Posterior cingulate gyrus (tissue), 11 donors: Measurements from ENCODE around the gene BCLAF1.
"Not testable (repeated sequence)": the region's sequence is repeated elsewhere in the genome, so short reads cannot be mapped to it uniquely, and the experiment has no call there.

Experiments
- DNase-seq, 10 donors: peaks; one replicate each; pipeline versions ENCODE4 v3.0.0 to v3.0.0-alpha.2; 2020 to 2021; ENCODE audit warnings: mixed read lengths in 3 of 10
- intact Hi-C: fragments of 100-400 bp; cut with DNase I; formaldehyde crosslinking; loops from one replicate; pipeline ENCODE4 v1.15.1; 2023

The BCLAF1 gene

DNA sequence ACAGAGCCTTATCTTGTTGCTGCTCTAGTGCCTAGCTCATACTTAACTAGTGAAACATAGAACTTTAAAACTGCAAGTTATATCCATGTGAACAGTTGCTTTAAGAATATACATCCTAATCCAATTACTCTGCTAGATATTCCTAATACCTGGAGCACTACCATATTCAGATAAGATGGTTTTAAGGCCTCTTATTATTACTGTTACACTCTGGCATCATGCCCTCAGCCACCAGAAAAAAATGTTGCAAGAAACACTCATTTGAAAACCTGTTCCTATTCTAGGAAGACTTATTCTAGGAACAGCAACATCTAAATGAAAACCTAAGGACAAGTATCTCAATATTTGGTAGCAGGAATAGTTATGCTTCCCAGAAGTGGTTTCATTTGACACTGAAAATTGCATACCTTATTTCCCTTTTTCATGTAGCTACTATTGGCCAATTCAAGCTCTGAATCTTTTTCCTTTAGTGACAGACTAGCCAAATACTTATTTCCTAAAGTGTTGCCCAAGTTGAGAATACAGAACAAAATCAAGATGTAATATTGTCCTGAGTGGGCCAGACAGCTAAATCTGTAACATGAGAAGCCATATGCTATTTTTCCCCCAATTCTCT is 34.7 kb downstream of the BCLAF1 start:
- intact Hi-C loops, result loop anchor here (10.0 kb wide), 1 partner anchor 60 kb away; no protein-coding TSS in a partner anchor
- no peak for DNase-seq

DNA sequence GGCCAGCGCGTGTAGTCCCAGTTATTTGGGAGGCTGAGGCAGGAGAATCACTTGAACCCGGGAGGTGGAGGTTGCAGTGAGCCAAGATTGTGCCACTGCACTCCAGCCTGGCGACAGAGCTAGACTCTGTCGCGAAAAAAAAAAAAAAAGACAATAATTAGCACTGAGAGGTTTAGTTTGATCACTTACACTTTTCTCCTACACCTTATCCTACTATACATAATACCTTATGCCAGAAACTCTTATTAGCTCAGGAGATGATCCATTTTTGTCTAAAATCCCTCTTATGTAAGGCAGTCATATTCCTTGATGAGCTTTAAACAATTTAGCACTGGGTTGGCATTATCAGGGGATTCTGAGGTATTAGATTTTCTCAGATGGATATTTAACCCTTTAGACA is 35.9 kb downstream of the BCLAF1 start:
- intact Hi-C loops, result loop anchor here (10.0 kb wide), 1 partner anchor 61 kb away; no protein-coding TSS in a partner anchor
- no peak for DNase-seq

DNA sequence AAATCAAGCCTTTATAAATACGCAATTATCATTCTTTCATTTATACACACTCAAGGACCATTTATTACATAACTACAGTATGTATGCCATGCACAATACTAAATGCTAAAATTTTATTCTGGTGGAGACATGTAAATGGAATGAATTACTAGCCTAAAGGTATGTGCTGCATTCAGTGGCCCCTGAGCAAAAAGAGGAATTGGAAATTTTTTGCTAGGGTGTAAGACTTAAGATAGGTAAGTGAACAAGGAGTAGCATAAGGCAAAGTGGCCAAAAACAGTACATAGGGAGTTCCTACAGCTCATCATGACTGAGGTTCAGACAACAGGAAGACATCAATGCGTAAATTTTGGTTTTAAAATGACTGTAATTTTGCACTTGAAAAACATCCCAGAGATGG is 37.2 kb downstream of the BCLAF1 start:
- DNase-seq, result no peak
- intact Hi-C loops, result loop anchor here (10.0 kb wide), 1 partner anchor 62 kb away; no protein-coding TSS in a partner anchor

DNA sequence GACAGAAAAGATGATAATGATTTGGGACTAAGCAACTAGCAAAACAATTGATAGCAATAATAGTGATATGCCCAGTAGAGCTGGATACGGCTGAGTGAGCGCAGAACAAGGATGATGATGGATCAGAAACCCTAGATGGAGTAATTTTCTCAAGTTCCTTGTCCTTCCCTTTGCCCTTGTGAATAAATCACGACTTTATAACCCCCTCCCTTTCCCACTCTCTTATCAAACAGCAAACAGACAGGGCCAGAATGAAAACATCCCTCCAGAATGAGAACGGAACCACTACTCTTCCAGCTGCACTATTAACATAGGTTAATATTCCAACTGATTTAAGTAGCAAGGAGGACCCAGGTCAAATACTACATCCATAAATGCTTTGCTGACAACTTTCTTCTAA is 38.3 kb downstream of the BCLAF1 start:
- DNase-seq, result no peak
- intact Hi-C loops, result loop anchor here (10.0 kb wide), 1 partner anchor 63 kb away; no protein-coding TSS in a partner anchor

DNA sequence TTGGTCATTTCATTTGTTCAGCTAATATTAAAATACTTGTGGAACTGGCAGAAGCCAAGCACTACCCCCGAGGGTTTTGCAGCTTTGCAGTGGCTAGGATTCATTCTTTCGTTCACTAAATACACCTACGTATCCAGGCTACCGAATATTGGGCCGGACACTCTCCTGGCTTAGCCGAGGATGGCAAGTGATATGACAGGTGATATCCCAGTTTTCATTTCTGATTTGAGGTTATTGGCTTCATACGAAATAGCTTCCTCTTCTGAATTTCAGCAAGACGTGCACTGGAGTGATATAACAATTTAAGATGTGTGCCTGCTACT is 39.0 kb downstream of the BCLAF1 start:
- intact Hi-C loops, result loop anchor here (10.0 kb wide), 1 partner anchor 64 kb away; no protein-coding TSS in a partner anchor
- DNase-seq, result no peak

DNA sequence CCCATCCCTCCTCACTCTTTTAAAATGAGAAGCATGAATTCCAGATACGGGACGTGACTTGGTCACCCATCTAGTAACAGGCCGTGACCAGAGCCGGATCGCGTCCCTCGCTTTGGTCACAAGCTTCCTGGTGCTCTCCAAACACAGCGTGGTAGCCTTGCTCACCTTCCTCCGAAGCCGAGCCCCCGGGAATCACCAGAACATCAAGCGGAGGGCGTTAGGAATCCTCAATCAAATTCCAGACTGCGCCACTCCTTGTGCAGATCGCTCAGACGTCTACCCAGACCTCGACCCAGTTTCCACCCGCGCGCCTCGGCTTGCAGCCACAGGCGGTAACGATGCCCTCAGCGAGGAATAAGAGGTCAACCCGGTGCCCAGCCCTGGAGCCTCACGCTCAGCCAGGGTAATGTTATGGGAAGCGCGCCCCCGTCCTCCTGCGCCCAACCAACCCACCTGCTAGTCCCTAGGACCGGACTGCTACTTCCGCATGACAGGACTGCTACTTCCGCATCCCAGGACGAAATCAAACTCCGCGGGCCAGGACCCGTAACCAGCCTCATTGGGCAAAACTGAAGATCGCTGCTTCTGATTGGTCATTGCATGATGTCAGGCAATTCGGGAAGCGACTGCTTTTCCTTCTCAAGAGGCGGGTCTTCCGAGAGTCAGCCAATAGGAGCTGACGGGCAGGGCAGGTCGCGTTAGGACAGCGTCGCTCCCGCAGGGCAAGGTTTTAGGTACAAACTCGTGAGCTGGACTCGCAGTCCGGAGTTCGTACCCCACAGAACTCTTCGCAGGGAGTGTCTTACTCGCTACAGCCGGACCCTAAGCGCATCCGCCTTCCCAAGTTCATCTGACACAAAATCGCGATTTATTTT is 39.6 kb downstream of the BCLAF1 start, which contains the start of gene MTFR2:
MTFR2 (minus strand) TSS at position 501 of the 875 bp plus-strand sequence. CDS start 1,212 bp downstream, outside the sequence.
- peak; percentile 84 to 98 (median 93) for DNase-seq
- intact Hi-C loops, result loop anchor here (10.0 kb wide), 1 partner anchor 65 kb away; no protein-coding TSS in a partner anchor

DNA sequence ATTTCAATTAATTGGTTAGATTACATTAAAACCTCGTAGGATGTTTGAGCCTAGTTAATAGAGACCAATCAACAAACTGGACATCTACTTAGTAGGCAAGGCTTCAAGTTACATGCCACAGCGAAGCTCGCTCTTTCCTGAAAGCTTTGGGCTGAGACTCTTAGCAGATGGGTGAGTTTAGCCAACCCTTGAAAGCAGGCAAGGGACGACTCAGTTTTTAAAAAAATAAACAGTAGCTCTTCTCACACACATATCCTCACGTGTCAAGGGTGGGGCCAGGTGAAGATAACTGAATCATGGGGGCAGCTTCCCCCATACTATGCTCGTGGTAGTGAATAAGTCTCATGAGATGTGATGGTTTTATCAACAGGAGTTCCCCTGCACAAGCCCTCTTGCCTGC is 40.3 kb downstream of the BCLAF1 start:
- no peak for DNase-seq
- intact Hi-C loops, result no loop called here

DNA sequence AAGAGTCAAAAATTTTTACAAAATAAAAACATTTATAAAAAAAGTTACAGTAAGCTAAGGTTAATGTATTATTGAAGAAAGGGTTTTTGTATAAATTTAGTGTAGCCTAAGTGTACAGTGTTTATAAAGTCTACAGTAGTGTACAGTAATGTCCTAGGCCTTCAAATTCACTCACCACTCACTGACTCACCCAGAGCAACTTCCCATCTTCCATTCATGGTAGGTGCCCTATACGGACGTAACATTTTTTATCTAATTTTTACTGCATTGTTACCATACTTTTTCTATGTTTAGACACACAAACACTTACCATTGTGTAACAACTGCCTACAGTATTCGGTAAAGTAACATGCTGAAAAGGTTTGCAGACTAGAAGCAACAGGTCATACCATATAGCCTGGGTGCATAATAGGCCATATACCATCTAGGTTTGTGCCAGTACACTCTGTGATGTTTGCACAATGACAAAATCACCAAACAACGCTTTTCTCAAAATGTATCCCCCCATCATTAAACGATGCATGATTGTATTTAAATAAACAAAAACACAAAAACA is 45.5 kb downstream of the BCLAF1 start:
- DNase-seq, result no peak
- intact Hi-C loops, result no loop called here

DNA sequence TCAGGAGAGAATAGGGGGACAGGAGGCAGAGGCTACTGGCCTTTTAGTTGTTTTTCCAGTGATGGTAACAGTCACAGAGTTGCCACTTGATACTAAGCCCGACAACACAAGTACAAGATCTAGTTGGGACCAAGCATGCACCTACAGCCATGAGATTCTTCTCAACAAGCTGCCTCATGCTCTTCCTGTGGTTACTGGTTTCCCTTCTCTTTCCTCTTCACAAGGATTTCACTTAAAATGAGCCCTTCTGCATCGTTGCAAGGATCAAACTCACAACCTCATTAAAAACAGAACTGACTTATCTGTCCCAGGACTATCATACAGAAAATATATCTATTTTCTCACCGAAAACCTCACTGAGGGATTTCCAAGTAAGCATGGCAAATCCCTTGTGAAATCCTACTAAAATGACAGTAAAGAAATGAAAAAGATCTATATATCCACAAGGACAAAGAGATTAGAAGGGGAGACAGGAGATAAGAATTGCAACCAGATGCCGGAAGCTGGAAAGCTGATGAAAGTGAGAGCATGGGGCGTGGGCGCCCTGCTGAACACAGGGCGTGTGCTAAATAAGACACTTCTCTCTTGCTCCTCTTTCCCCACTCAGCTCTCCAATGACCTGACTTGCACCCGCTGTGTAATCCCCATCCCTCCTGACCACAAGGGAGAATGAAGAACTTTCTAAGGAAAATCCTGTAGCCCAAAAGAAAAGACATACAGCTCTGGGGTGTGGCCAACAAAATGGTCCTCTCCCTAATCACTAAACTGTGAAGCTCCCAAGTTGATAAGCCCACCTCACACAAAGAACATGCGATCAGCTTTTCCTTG is 53.0 kb downstream of the BCLAF1 start:
- intact Hi-C loops, result no loop called here
- DNase-seq, result no peak

DNA sequence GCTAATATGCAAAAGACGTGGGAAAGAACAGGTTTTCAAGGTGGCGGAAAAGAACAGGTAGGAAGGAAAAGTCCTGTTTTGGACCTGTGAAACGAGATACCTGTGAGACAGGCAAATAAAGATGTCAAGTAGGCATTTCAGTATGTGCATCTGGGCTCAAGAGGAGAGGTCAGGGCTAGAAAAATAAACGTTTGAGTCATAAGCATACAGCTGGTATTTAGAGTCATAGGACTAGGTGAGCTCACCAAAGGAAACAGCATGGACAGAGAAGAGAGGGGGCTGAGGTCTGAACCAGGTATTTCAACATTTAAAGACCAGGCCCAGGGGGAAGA is 54.4 kb downstream of the BCLAF1 start:
- DNase-seq, result no peak
- intact Hi-C loops, result no loop called here

DNA sequence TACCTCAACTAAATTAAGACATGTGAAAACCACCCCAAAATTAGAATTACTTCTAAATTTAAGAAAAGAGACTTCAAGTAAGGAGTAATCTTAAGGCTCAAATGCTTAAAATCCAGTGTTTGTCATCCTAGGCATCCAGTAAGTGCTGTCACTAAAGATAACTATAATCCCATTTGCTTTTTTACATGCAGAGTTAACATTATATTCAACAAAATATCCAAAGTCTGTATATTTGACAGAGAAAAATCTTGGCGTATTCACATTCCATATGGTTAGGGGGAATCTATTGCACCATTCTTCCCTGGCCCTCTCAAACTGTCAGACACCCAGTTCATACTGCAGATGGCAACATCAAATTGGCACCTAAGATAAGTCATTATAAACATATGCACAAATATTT is 56.9 kb downstream of the BCLAF1 start:
- no peak for DNase-seq
- intact Hi-C loops, result no loop called here

DNA sequence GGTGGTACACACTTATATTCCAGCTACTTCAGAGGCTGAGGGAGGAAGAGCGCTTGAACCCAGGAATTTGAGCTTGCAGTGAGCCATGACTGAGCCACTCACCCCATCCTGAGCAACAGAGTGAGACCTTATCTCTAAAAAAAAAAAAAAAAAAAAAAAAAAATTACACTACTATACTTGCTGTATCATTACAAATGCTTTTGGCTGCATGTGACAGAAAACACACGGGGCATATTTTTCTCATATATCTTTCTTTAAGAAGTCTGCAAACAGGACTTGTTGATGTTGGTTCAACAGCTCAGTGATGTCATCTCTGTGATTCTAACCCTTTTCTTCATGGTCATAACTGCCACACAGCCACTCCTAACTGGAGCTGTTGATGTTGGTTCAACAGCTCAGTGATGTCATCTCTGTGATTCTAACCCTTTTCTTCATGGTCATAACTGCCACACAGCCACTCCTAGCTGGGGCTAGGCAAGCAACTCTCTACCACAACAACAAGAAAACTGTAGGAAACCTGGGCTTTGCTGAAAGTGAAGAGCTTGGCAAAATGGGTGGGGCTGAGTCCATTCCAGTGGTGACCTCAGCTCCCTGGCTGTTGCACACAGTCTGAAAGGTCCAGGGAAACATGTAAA is 59.3 kb downstream of the BCLAF1 start:
- no peak for DNase-seq
- intact Hi-C loops, result no loop called here

DNA sequence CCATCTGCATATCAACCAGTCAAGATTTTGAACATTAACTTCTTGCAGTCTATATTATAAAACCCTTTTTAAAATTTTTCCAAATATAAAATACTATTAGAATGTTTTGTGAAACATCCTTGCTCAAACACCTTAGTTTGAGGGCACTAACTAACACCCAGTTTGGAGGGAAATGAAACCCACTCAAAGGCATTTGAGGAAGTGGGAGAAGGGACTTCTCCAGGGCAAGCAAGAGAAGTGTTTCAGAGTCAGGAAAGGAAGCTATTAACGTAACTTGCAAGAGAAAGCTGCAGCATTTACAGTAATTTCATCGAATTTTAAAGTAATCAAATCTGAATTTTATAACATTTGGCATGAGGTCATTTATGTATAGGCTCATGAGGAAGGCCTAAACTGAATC is 60.8 kb downstream of the BCLAF1 start:
- intact Hi-C loops, result loop anchor here (5.0 kb wide), 1 partner anchor 777 kb away; no protein-coding TSS in a partner anchor
- DNase-seq, result no peak

DNA sequence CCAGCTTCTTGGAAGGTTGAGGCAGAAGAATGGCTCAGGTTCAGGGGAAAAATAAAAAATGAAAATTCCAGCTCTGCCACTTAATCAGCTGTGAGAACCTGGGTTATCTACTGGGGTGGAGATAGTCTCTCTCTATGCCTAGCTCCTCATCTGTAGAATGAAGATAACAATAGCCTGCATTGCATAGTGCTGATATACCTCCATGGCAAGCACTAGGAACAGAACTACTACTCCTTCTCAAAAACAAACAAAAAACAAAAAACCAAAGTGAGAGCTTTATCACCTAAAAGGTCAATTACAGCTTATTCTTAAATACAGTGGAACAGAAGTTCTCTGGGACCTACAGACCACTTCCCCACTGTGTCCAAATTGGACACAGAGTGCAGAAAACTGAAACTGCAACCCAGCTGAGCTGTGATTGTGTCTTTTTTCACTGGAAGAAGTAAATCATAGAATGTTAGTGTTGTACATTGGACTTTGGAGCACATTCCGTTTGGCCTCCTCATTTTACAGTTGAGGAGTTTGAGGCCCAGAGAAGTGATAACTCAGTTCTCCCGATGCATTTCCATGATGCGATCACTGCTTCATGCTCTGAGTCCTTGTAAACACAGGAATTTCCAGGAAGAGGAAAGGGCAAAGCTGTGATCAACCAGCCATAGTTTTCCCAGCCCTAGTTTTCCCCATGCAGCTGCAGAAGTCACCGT is 62.8 kb downstream of the BCLAF1 start:
- no peak for DNase-seq
- intact Hi-C loops, result loop anchor here (1.0 to 5.0 kb wide), 3 partner anchors 194 to 775 kb away; no protein-coding TSS in a partner anchor

DNA sequence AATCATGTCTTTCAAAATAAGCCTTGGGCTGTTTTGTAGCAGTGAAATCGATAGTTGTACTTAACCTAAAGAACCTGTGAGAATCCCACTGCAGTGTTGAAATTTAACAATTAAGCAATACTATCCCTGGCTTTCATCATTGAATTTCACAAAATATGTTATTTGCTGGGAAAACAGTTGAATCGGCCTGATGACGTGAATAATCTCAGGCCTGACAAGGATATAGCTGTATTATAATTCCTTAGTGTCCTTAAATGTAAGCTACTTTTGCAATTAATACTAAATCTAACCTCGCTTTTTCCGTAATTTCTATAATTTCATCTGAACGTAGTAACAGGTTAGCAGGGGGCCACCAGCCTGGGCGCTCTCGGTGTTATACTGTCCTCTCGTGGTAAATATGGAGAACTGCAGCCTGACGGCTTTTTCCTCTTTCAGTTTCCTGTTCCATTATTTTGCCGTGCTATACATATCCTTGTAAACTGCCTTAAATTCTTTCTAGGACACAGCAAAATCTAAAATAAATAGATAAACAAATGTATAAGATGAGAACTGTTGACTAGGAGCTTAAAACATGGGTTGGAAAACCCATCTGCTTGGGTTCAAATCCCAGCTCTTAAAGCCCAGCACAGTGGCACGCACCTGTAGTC is 63.5 kb downstream of the BCLAF1 start:
- intact Hi-C loops, result loop anchor here (1.0 to 5.0 kb wide), 3 partner anchors 193 to 774 kb away; no protein-coding TSS in a partner anchor
- peak in 8 of 10 donors; percentile 11 to 85 (median 51) for DNase-seq

DNA sequence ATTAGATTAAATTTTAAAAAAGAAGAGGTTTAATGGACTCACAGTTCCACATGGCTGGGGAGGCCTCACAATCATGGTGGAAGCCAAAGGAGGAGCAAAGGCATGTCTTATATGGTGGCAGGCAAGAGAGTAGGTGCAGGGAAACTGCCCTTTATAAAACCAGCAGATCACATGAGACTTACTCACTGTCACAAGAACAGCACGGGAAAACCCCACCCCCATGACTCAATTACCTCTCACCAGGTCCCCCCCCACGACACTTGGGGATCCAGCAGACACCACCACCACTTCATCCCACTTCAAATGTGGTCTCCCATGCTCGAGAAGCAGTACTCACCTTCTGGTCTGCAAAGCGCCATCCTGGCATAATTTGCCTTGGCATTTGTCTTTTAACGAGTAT is 64.2 kb downstream of the BCLAF1 start:
- intact Hi-C loops, result loop anchor here (5.0 kb wide), 1 partner anchor 773 kb away; no protein-coding TSS in a partner anchor
- DNase-seq, result no peak

DNA sequence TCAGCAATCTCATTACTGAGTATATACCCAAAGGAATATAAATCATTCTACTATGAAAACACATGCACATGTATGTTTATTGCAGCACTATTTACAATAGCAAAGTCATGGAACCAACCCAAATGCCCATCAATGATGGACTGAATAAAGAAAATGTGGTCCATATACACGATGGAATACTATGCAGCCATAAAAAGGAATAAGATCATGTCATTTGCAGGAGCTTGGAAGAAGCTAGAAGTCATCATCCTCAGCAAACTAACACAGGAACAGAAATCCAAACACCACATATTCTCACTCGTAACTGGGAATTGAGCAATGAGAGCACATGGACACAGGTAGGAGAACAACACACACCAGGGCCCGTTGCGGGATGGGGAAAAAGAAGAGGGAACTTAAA is 64.7 kb downstream of the BCLAF1 start:
- intact Hi-C loops, result loop anchor here (5.0 kb wide), 1 partner anchor 773 kb away; no protein-coding TSS in a partner anchor
- not testable (repeated sequence) for DNase-seq
